Pericardium fibroblast (primary cell): Measurements from ENCODE around the gene LIPA. TPM values are rescaled to one million over a fixed set of nuclear protein-coding genes. Genes with fewer than 3 reads are reported as not detected.

Source experiments
- total RNA-seq: library from RNA; depleted of rRNA; stranded (reverse); fragments of >200 nt; gene quantifications from 2 replicates; pipeline ENCODE4 v1.2.3, GENCODE V29; 2015

The LIPA gene
- 88.1 and 95.0 TPM in 2 replicates for total RNA-seq

GRCh38 chr10:89251409-89252224 lies at the start of gene LIPA:
Gene LIPA (minus strand): TSS chr10:89251775. CDS start chr10:89247648, 4,127 bp downstream.

GRCh38 chr10:89207181-89207800 lies 44.3 kb downstream of the LIPA start, which contains the start of gene CH25H:
Gene CH25H (minus strand): TSS chr10:89207317. CDS start chr10:89207292, 25 bp downstream.

Other genes starting within 250 kb of the LIPA start
- 0.23 and 1.6 TPM in 2 replicates for gene CH25H, start 44.5 kb downstream of the LIPA start, total RNA-seq
- gene IFIT2, start 50.3 kb upstream of the LIPA start, total RNA-seq: 4.0 and 4.7 TPM in 2 replicates
- 12.8 and 22.5 TPM in 2 replicates for gene IFIT3, start 76.2 kb upstream of the LIPA start, total RNA-seq
- not detected in 2 replicates for gene IFIT1B, start 126.3 kb upstream of the LIPA start, total RNA-seq
- 12.6 and 23.2 TPM in 2 replicates for gene IFIT1, start 140.8 kb upstream of the LIPA start, total RNA-seq
- gene IFIT5, start 162.8 kb upstream of the LIPA start, total RNA-seq: 13.7 and 14.2 TPM in 2 replicates